SK-N-SH (cell line): ENCODE results near the gene AUTS2. TPM values are rescaled to one million over a fixed set of nuclear protein-coding genes. Genes with fewer than 3 reads are reported as not detected.

Experiments
- CTCF ChIA-PET: fragments of 300-600, 350-600 bp; formaldehyde crosslinking; extraction: SDS; loops from one replicate; lab custom pipeline; 2021; lab: Yijun Ruan, JAX
- POLR2A ChIA-PET: fragments of 350-600 bp; sonication (Branson Sonifier 250); formaldehyde crosslinking; extraction: SDS; loops from one replicate; lab custom pipeline; 2020; ENCODE audit warnings: antibody characterized with exemption, inconsistent platforms; lab: Yijun Ruan, JAX
- DNase-seq: peaks from one replicate; pipeline ENCODE4 v3.0.0; 2012
- H2AFZ ChIP-seq: fragments of 200-600 bp; sonication (generic); 2 replicates; pipeline ENCODE4 v1.8.1; 2016; ENCODE audit warnings: antibody characterized with exemption, mild to moderate bottlenecking, low read depth
- H3F3A ChIP-seq: fragments of 200-600 bp; sonication (generic); replicated peaks from 2 replicates; pipeline ENCODE3; 2016; ENCODE audit warnings: antibody characterized with exemption, mild to moderate bottlenecking; ENCODE audit not compliant: insufficient read depth
- H3K27ac ChIP-seq, 2 experiments: fragments of 200-500 bp in 1 of 2; fragments of 200-600 bp in 1 of 2; sonication (Bioruptor generic) in 1 of 2; sonication (generic), shearing (Covaris generic) in 1 of 2; 2 replicates each; pipeline versions ENCODE4 v1.5.1 to v1.6.1; 2014 to 2016; ENCODE audit warnings: low read depth in 2 of 2, inconsistent platforms in 1 of 2, low read length in 1 of 2, mild to moderate bottlenecking in 1 of 2, mixed read lengths in 1 of 2
- H3K27me3 ChIP-seq: fragments of 200-600 bp; sonication (generic), shearing (Covaris generic); 2 replicates; pipeline ENCODE4 v1.6.1; 2016; ENCODE audit warnings: mixed run types; ENCODE audit not compliant: insufficient read depth
- H3K36me3 ChIP-seq, 2 experiments: fragments of 200-500 bp in 1 of 2; fragments of 200-600 bp in 1 of 2; sonication (Bioruptor generic) in 1 of 2; sonication (generic) in 1 of 2; replicated peaks in 1 of 2; 2 replicates each; pipeline versions ENCODE3 to v1.5.1; 2014 to 2016; ENCODE audit warnings: low read length in 1 of 2, mild to moderate bottlenecking in 1 of 2; ENCODE audit not compliant: insufficient read depth in 2 of 2, control insufficient read depth in 1 of 2
- H3K4me1 ChIP-seq, 2 experiments: fragments of 200-500 bp in 1 of 2; fragments of 200-600 bp in 1 of 2; sonication (Bioruptor generic) in 1 of 2; sonication (generic), shearing (Covaris generic) in 1 of 2; 2 replicates each; pipeline versions ENCODE4 v1.5.1 to v1.6.1; 2014 to 2016; ENCODE audit warnings: low read depth in 1 of 2, low read length in 1 of 2, mixed run types in 1 of 2; ENCODE audit not compliant: insufficient read depth in 2 of 2, control insufficient read depth in 1 of 2
- H3K4me2 ChIP-seq: fragments of 200-600 bp; sonication (generic), shearing (Covaris generic); 2 replicates; pipeline ENCODE4 v1.6.1; 2017; ENCODE audit warnings: mixed run types
- H3K4me3 ChIP-seq, 2 experiments: fragments of 200-500 bp in 1 of 2; fragments of 200-600 bp in 1 of 2; sonication (Bioruptor generic) in 1 of 2; sonication (generic), shearing (Covaris generic) in 1 of 2; 2 replicates each; pipeline versions ENCODE4 v1.5.1 to v1.8.1; 2014 to 2016; ENCODE audit warnings: low read depth in 2 of 2, inconsistent platforms in 1 of 2, low read length in 1 of 2, mild to moderate bottlenecking in 1 of 2, mixed read lengths in 1 of 2, moderate library complexity in 1 of 2
- H3K79me2 ChIP-seq: fragments of 200-600 bp; sonication (generic); 2 replicates; pipeline ENCODE4 v1.8.1; 2017; ENCODE audit warnings: mild to moderate bottlenecking; ENCODE audit not compliant: insufficient read depth
- H3K9ac ChIP-seq: fragments of 200-600 bp; sonication (generic); 2 replicates; pipeline ENCODE4 v1.6.1; 2017; ENCODE audit warnings: mixed run types
- H3K9me2 ChIP-seq: fragments of 200-600 bp; sonication (generic); 2 replicates; pipeline ENCODE4 v1.6.1; 2017; ENCODE audit warnings: mixed run types
- H3K9me3 ChIP-seq: fragments of 200-600 bp; sonication (generic); 2 replicates; pipeline ENCODE4 v1.6.1; 2017; ENCODE audit warnings: mixed run types, mild to moderate bottlenecking, moderate library complexity
- H4K20me1 ChIP-seq: fragments of 200-600 bp; sonication (generic); 2 replicates; pipeline ENCODE4 v1.6.1; 2017; ENCODE audit warnings: mild to moderate bottlenecking, mixed run types; ENCODE audit not compliant: insufficient read depth
- CHD2 ChIP-seq: fragments of 150-350 bp; IDR thresholded peaks from 2 replicates; pipeline ENCODE4 v1.6.1; 2018; ENCODE audit warnings: low read length; ENCODE audit not compliant: partially characterized antibody
- CTCF ChIP-seq: fragments of 200-600 bp; sonication (generic); IDR thresholded peaks from 2 replicates; pipeline ENCODE4 v1.6.1; 2017; ENCODE audit warnings: antibody characterized with exemption, mild to moderate bottlenecking, moderate library complexity
- ELF1 ChIP-seq: IDR thresholded peaks from 2 replicates; pipeline ENCODE4 v1.4.0; 2012
- EZH2phosphoT487 ChIP-seq: fragments of 200-600 bp; sonication (generic); IDR thresholded peaks from 2 replicates; pipeline ENCODE4 v1.6.1; 2017; ENCODE audit warnings: low read depth, mixed run types, mild to moderate bottlenecking, antibody characterized with exemption, moderate library complexity, borderline replicate concordance
- FOSL2 ChIP-seq: IDR thresholded peaks from 2 replicates; pipeline ENCODE4 v1.4.0; 2012; ENCODE audit warnings: low read depth, mild to moderate bottlenecking, moderate library complexity, borderline replicate concordance
- FOXJ3 ChIP-seq: sonication (generic); formaldehyde crosslinking; IDR thresholded peaks from 2 replicates; pipeline ENCODE4 v1.5.1; 2020; ENCODE audit warnings: mild to moderate bottlenecking, missing genetic modification reagents
- FOXM1 ChIP-seq: IDR thresholded peaks from 2 replicates; pipeline ENCODE4 v1.4.0; 2012; ENCODE audit warnings: low read depth, mild to moderate bottlenecking
- GABPA ChIP-seq: IDR thresholded peaks from 2 replicates; pipeline ENCODE4 v1.4.0; 2012; ENCODE audit warnings: low read depth, mild to moderate bottlenecking
- JUND ChIP-seq: IDR thresholded peaks from 2 replicates; pipeline ENCODE4 v1.4.0; 2012
- MEF2A ChIP-seq: IDR thresholded peaks from 2 replicates; pipeline ENCODE4 v1.4.0; 2012; ENCODE audit warnings: low read depth, borderline replicate concordance
- MXI1 ChIP-seq: IDR thresholded peaks from 2 replicates; pipeline ENCODE4 v1.6.1; 2012; ENCODE audit warnings: mild to moderate bottlenecking, low read depth, low read length, improper control_type of control experiment
- PBX3 ChIP-seq: IDR thresholded peaks from 2 replicates; pipeline ENCODE4; 2012
- RCOR1 ChIP-seq: fragments of 150-350 bp; IDR thresholded peaks from 2 replicates; pipeline ENCODE4 v1.6.1; 2017; ENCODE audit warnings: antibody characterized with exemption, low read length
- RFX5 ChIP-seq: IDR thresholded peaks from 2 replicates; pipeline ENCODE4 v1.6.1; 2012; ENCODE audit warnings: mild to moderate bottlenecking, improper control_type of control experiment, low read length
- SIN3A ChIP-seq: IDR thresholded peaks from 2 replicates; pipeline ENCODE4 v1.6.1; 2012; ENCODE audit warnings: low read depth, mild to moderate bottlenecking, low read length, moderate library complexity, borderline replicate concordance
- TAF1 ChIP-seq: IDR thresholded peaks from 2 replicates; pipeline ENCODE4 v1.6.1; 2012; ENCODE audit warnings: low read depth, mild to moderate bottlenecking, low read length, moderate library complexity, borderline replicate concordance
- TCF12 ChIP-seq: IDR thresholded peaks from 2 replicates; pipeline ENCODE4 v1.4.0; 2012
- YY1 ChIP-seq: IDR thresholded peaks from 2 replicates; pipeline ENCODE4 v1.4.0; 2012; ENCODE audit warnings: low read depth, mild to moderate bottlenecking
- WGBS: methylation state at CpG from one replicate; pipeline ENCODE4 v1.1.6; 2017; ENCODE audit warnings: low lambda C conversion rate; 5-methylcytosine and 5-hydroxymethylcytosine counted together
- polyA plus RNA-seq, 3 experiments: library from polyadenylated mRNA; depleted of rRNA; stranded (reverse); fragments of >200 nt; gene quantifications; 2 replicates each; pipeline ENCODE4 v1.2.3, GENCODE V29; 2012
- TF ChIP-seq, protein P1 (sequence below): IDR thresholded peaks from 2 replicates; pipeline ENCODE4 v1.4.0; 2012; ENCODE audit warnings: low read depth
- TF ChIP-seq, protein P2 (sequence below): IDR thresholded peaks from 2 replicates; pipeline ENCODE4 v1.4.0; 2012; ENCODE audit warnings: low read depth, borderline replicate concordance

Gene AUTS2
- polyA plus RNA-seq, 1 of the 3 experiments (the other 2 are of a cell fraction): 15.6 TPM

DNA sequence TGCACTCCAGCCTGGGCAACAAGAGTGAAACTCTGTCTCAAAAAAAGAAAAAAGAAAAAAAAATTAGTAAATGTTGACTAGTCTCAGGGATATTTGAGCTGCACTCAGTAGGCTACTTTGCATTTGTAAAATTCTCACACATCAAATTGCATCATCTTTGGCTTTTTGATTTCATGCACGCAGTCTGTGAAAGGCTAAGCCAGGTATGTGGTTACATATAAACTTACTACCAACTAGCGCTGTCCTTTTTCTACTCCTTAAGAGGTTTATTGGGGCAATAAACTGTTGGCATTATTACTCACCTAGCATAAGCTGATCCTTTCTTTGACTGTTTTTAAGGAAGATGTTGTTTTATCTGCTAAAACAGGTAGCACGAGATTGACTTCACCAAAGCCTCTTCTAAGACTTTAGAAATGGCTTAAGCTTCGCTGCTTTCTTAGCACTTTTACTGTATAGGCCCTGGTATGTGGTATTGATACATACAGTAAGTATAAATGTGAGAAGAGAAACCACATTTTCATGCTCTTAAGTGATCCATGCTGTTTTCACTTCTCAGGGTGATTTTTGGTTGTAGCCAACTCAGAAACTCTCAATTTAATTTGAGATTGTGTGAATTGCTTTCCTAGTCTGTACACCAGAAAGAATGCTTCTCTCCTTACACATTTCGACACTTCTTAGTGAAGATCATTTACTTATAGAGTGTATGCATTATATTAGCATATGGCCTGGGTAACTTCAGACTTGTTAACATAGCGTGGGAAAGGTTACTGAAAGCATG lies 323.9 kb downstream of the AUTS2 start:
- no peaks in the 10 kb centered on the region for H3K9me2 ChIP-seq
- no peaks in the 10 kb centered on the region for H3F3A ChIP-seq
- POLR2A ChIA-PET: no interaction called here
- H2AFZ ChIP-seq: no peak overlapping the region
- 88% methylated on average over 6 of the region's 6 CpGs for WGBS
- no peak overlapping the region for H3K4me2 ChIP-seq
- CTCF ChIA-PET: interaction anchor here (2.5 kb wide), 1 partner anchor 10 kb away, joined by 14 read pairs; no protein-coding TSS in a partner anchor
- 0 out of 2 replicates have a peak, but pooled peaks cover under 1% of the 10 kb centered on the region for H4K20me1 ChIP-seq
- TF ChIP-seq RFX5: no peak
- no peak for TF ChIP-seq MXI1
- TF ChIP-seq CTCF: no peak
- TF ChIP-seq TAF1: no peak
- TF ChIP-seq EZH2phosphoT487: no peak
- no peak for TF ChIP-seq SIN3A
- no peak for TF ChIP-seq YY1
- TF ChIP-seq JUND: no peak
- no peak for TF ChIP-seq TCF12
- no peak for TF ChIP-seq GABPA
- TF ChIP-seq FOXJ3 (CRISPR knock-in tag): no peak
- TF ChIP-seq FOSL2: no peak
- TF ChIP-seq MEF2A: no peak
- TF ChIP-seq FOXM1: no peak
- no peak for TF ChIP-seq PBX3
- no peak for TF ChIP-seq ELF1
- no peak for TF ChIP-seq RCOR1
- TF ChIP-seq, protein P1, sequence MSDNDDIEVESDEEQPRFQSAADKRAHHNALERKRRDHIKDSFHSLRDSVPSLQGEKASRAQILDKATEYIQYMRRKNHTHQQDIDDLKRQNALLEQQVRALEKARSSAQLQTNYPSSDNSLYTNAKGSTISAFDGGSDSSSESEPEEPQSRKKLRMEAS: no peak
- no peak for TF ChIP-seq CHD2
- TF ChIP-seq, protein P2, sequence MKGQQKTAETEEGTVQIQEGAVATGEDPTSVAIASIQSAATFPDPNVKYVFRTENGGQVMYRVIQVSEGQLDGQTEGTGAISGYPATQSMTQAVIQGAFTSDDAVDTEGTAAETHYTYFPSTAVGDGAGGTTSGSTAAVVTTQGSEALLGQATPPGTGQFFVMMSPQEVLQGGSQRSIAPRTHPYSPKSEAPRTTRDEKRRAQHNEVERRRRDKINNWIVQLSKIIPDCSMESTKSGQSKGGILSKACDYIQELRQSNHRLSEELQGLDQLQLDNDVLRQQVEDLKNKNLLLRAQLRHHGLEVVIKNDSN: no peak
- no peak for DNase-seq
- H3K4me1 ChIP-seq: no peaks in the 10 kb centered on the region
- H3K79me2 ChIP-seq: 0 out of 2 replicates have a peak, but pooled peaks cover 6% of the 10 kb centered on the region
- no peaks in the 10 kb centered on the region for H3K27me3 ChIP-seq
- no peak overlapping the region for H3K27ac ChIP-seq
- no peak overlapping the region for H3K4me3 ChIP-seq
- H3K36me3 ChIP-seq: no peaks in the 10 kb centered on the region
- no peaks in the 10 kb centered on the region for H3K9me3 ChIP-seq
- H3K9ac ChIP-seq: no peak overlapping the region
